SU-DHL-6 (cell line): ENCODE results near the gene IGFLR1.

Experiments used
- EZH2phosphoT487 ChIP-seq: fragments of 200-600 bp; sonication (generic), shearing (Covaris generic); conservative IDR thresholded peaks from 2 replicates; pipeline ENCODE4 v1.6.1; 2018; ENCODE audit warnings: mild to moderate bottlenecking, antibody characterized with exemption, low read length, moderate library complexity, mixed read lengths
- TF ChIP-seq, protein P1 (sequence below): fragments of 200-600 bp; sonication (generic); IDR thresholded peaks from one replicate; pipeline ENCODE4 v1.5.1; 2017; ENCODE audit warnings: antibody characterized with exemption, mild to moderate bottlenecking, low read length, moderate library complexity; ENCODE audit not compliant: insufficient read depth, poor library complexity, severe bottlenecking

DNA sequence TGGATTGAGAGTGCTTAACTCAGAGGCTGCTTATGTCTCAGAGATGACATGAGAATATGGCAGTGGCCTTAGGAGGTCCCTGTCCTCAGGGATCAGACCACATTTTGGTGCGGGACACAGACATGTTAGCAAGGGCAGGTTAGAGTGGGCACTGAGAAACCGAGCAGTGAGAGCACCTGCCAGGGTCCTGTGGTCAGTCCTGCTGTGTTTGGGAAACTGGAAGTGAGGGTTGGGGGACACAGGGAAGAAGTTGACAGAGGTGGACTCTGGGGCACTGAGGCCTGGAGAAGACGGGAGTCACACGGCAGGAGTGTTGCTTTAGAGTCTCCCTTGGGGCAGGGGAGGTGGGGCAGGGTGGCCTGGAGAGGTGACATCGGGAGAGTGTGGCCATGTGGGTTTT lies 7.4 kb downstream of the IGFLR1 start:
- TF ChIP-seq, protein P1, sequence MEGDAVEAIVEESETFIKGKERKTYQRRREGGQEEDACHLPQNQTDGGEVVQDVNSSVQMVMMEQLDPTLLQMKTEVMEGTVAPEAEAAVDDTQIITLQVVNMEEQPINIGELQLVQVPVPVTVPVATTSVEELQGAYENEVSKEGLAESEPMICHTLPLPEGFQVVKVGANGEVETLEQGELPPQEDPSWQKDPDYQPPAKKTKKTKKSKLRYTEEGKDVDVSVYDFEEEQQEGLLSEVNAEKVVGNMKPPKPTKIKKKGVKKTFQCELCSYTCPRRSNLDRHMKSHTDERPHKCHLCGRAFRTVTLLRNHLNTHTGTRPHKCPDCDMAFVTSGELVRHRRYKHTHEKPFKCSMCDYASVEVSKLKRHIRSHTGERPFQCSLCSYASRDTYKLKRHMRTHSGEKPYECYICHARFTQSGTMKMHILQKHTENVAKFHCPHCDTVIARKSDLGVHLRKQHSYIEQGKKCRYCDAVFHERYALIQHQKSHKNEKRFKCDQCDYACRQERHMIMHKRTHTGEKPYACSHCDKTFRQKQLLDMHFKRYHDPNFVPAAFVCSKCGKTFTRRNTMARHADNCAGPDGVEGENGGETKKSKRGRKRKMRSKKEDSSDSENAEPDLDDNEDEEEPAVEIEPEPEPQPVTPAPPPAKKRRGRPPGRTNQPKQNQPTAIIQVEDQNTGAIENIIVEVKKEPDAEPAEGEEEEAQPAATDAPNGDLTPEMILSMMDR, result no peak
- no peak for TF ChIP-seq EZH2phosphoT487
